GM19455 (cell line): Measurements from ENCODE around the gene TUBGCP6.

Source experiments
- ATAC-seq: cut with Tn5 transposase; IDR thresholded peaks from one replicate; pipeline ENCODE4 v1.9.1; 2021; ENCODE audit not compliant: unreplicated experiment

TUBGCP6 gene

GRCh38 chr22:50183141-50183971, 61.5 kb downstream of the TUBGCP6 start:
- ATAC-seq, result no peak

- no peak for ATAC-seq
Measured at GRCh38 chr22:50182176-50183081, 62.4 kb downstream of the TUBGCP6 start.

DNA sequence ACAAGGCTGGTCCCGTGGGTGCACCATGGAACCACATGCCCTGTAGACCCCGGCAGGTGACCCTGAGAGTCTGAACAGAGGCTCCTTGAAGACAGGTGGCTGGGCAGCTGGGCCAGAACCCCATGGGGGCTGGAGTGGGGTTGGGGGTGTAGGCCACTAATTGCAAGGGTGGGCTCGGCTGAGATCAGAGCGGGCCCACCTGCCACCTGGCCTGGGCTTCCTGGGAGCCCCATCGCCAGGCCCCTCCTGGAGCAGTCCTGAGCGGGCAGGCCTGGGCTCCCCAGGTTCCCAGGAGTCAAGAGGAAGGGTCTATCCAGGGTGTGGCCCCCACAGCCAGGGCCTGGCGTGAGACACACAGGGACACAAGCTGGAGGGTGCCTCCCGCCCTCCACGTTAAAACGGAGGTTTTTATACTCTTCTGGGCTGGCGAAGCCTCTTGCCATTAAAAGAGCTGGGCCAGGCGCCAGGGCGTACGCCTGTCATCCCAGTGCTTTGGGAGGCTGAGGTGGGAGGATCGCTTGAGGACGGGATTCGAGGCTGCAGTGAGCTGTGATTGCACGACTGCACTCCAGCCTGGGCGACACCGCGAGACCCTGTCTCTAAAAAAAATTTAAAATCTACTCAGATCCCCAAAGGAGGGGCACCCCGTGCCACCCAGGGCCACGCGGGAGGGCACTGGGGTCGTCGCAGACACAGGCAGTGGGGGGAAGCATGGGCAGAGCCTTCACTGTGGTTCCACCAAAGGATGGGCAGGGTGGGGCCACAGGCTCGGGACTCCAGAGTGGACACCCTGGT, 63.9 kb downstream of the TUBGCP6 start:
- ATAC-seq, result no peak

- ATAC-seq, result no peak
Measured at GRCh38 chr22:50179937-50180726, 64.7 kb downstream of the TUBGCP6 start.

DNA sequence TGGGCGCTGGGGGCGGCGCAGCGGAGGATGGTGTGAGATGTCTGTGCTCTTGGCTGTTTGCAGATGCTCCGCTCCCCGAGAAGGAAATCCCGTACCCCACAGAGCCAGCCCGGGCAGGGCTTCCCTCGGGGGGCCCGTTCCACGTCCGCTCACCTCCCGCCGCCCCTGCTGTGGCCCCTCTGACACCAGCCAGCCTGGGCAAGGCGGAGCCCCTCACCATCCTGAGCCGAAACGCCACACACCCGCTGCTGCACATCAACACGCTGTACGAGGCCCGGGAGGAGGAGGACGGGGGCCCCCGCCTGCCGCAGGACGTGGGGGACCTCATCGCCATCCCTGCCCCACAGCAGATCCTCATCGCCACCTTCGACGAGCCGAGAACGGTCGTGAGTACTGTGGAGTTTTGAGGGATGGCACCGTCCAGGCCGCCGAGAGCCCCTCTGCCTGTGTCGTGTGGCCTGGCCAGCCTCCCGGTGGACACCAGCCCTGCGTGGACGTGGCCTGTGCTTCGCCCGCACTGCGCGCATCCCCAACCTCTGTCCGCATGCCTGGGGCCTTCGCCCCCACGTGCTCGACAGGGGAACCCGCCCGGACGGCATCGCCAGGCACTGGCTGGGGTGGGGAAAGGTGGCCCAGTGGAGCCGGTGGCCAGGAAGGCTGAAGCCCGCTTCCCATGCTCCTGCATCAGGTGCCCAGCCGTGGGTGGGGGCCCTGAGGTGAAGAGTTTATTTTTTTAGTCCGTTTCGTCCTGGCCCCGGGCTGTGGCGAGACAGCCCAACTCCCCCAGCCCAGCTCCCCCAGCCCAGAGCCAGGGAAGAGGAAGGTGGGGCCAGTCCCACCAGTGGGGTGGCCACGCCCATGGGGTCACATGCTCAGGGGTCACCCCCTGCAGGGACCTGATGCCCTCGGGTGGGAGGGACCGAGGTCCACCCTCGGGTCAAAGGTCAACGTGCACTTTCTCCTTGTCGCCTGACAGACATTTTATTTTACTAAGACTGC, 65.7 kb downstream of the TUBGCP6 start:
- no peak for ATAC-seq

DNA sequence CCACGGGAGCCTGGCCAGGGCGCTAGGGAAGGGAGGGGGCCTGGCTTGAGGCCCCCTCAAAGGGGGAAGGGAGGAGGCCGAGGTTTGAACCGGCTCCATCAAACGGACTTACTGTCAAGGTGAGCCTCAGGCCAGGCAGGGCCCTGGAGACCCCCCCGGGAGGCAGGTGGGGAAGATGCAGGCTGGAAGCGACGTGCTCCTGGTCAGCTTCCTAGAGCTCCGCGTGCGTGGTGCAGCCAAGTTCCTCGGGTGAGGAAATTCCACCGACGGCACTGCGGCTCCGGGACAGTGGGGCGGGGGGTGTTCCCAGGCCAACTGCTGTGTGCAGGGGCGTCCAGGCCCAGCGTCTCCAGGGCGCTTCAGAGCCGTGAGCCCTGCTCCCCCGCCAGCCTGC, 66.4 kb downstream of the TUBGCP6 start:
- ATAC-seq, result no peak

- ATAC-seq, result no peak
Measured at GRCh38 chr22:50177537-50178470, 67.0 kb downstream of the TUBGCP6 start.

DNA sequence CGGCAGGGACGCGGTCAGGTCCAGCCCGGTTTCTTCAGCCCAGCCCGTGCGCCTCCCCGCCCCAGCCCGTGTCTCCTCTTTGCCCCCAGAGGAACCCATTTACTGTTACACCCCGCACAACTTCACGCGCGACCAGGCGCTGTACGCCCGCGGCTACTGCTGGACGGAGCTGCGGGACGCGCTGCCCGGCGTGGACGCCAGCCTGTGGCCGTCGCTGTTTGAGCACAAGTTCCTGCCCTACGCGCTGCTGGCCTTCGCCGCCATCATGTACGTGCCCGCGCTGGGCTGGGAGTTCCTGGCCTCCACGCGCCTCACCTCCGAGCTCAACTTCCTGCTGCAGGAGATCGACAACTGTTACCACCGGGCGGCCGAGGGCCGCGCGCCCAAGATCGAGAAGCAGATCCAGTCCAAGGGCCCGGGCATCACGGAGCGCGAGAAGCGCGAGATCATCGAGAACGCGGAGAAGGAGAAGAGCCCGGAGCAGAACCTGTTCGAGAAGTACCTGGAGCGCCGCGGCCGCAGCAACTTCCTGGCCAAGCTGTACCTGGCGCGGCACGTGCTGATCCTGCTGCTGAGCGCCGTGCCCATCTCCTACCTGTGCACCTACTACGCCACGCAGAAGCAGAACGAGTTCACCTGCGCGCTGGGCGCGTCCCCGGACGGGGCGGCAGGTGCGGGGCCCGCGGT, 67.8 kb downstream of the TUBGCP6 start:
- ATAC-seq, result no peak

- ATAC-seq, result no peak
Measured at GRCh38 chr22:50175921-50176849, 68.6 kb downstream of the TUBGCP6 start.

GRCh38 chr22:50175191-50175461, 69.7 kb downstream of the TUBGCP6 start:
- ATAC-seq, result no peak

DNA sequence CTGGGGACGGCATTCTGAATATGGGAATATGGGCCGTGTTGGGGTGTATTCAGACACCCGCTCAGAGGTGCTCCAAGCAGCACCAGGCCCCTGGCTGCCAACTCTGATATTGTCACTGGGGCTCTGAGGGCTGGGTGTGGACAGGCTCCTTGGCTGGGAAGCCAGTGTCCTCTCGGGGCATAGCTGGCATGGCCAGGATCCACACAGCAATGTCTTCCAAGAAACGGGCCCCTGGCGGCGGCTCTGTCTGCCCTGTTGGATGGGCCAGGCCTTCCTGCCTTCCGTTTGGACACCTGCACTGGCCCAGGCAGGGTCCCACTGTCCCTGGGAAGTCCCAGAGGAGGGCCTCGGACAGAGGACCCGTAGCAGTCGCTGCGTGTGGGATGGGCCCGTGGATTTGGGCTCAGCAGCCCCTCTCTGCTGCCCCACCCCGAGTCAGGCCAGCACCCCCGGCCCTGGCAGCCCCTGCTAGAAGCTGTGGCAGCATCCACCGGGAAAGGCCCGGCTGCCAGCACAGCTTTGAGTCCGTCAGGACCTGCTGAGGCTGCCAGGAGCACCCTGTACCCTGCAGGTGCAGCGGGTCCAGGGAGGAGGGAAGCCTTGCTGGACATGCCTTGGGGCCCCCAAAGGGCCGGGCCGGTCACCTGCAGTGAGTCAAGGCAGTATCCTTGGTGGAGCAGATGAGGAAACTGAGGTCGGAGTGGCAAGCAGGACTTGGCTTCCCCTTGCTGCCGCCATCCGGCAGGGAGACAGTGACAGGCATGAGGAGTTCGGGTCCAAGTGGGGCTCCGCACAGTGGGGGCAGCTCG, 70.2 kb downstream of the TUBGCP6 start:
- no peak for ATAC-seq

GRCh38 chr22:50173983-50174355, 70.9 kb downstream of the TUBGCP6 start:
- ATAC-seq, result no peak

GRCh38 chr22:50173311-50173982, 71.4 kb downstream of the TUBGCP6 start:
- no peak for ATAC-seq

DNA sequence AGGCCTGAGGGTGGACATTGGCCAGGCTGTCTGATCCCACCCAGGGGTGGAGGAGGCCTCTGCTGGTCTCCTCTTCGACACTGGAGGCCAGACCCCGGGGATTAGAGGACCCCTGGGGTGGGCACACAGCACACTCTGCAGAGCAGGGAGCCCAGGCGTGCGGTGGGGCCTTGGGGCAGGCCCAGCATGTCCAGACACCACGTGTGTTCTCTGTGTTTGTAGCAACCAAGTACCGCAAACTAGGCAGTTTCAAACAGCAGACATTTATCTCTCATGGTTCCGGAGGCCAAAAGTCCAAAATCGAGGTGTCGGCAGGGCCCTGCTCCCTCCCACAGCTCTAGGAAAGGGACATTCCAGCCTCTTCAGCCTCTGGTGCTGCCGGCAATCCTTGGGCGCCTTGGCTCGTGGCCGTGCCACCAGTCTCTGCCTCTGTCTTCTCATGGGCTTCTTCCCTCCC, 72.8 kb downstream of the TUBGCP6 start:
- ATAC-seq, result no peak

DNA sequence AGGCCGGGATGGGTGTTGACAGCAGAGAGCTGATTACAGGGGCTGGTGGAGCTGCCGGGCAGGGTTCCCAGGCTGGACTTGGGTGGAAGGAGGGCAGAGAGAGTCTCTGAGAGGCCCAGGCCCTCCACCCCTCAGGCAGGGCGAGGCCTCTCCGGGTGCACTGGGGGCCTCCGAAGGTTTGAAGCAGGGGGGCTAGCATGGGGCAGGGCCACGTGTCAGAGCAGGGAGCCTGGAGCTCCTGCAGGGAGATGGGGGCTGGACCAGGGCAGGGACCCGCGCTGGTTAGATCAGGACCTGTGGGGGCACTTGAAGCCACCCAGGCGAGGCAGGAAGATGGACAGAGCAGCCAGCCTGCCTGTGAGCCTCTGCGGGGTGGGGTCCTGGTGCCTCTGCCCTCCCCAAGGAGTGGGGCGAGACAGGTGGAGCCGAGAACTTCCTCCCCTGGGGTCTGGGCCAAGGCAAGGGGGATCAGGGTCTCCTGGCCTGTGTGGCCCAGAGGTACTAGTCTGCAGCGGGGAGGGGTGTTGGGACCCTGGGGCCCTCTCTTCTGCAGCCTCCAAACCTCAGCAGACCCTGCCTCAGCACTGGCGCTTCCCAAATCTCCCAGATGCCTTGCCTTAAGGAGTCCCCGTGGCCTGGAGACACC, 73.4 kb downstream of the TUBGCP6 start:
- ATAC-seq, result no peak
